IMR-90 (cell line): ENCODE measurements around the gene TRABD.

Experiments
- BHLHE40 ChIP-seq: fragments of 150-350 bp; IDR thresholded peaks from 2 replicates; pipeline ENCODE4 v1.6.1; 2016; ENCODE audit warnings: mild to moderate bottlenecking, low read depth, low read length
- CTCF ChIP-seq: conservative IDR thresholded peaks from 2 replicates; pipeline ENCODE4 v1.5.1; 2012; ENCODE audit warnings: mild to moderate bottlenecking, low read depth, low read length, improper control_type of control experiment
- ELK1 ChIP-seq: fragments of 150-350 bp; IDR thresholded peaks from 2 replicates; pipeline ENCODE4 v1.6.1; 2016; ENCODE audit warnings: low read depth, mild to moderate bottlenecking, low read length, moderate library complexity, borderline replicate concordance
- POLR2A ChIP-seq: IDR thresholded peaks from 2 replicates; pipeline ENCODE4 v1.6.1; 2012; ENCODE audit warnings: mild to moderate bottlenecking, low read depth, low read length
- RFX5 ChIP-seq: IDR thresholded peaks from 2 replicates; pipeline ENCODE4 v1.8.0; 2012; ENCODE audit warnings: low read depth, mild to moderate bottlenecking, low read length, moderate library complexity
- USF2 ChIP-seq: fragments of 150-350 bp; IDR thresholded peaks from 2 replicates; pipeline ENCODE4 v1.6.1; 2017; ENCODE audit warnings: mild to moderate bottlenecking, antibody characterized with exemption, low read length, low read depth

- no peak for TF ChIP-seq CTCF
- TF ChIP-seq RFX5 = no peak
- no peak for TF ChIP-seq BHLHE40
- no peak for TF ChIP-seq ELK1
- no peak for TF ChIP-seq USF2
- no peak for TF ChIP-seq POLR2A
Measured at GRCh38 chr22:50197856-50198623, 12.3 kb downstream of the TRABD start.
